Endothelial cell of umbilical vein (primary cell): Measurements from ENCODE around the gene KPTN. TPM values are rescaled to one million over a fixed set of nuclear protein-coding genes. Genes with fewer than 3 reads are reported as not detected.

Experiments used
- BruUV-seq: library from RNA; stranded (reverse); fragments of 400-500 nt; replicated peaks from 2 replicates; lab custom pipeline; 2021; lab: Mats Ljungman, UMichigan
- CTCF ChIA-PET: fragments of 300-600, 350-600 bp; sonication (Branson Sonifier 250); formaldehyde crosslinking; loops from one replicate; lab custom pipeline; 2021; ENCODE audit warnings: antibody characterized with exemption, inconsistent platforms; lab: Charles Lee
- POLR2A ChIA-PET: fragments of 300-600, 350-600 bp; sonication (Branson Sonifier 250); formaldehyde crosslinking; loops from one replicate; lab custom pipeline; 2021; ENCODE audit warnings: antibody characterized with exemption, inconsistent platforms; lab: Charles Lee
- DNase-seq: peaks from one replicate; pipeline ENCODE4 v3.0.0-alpha.2; 2011; ENCODE audit warnings: low read depth, low spot score
- FAIRE-seq: peaks from 2 replicates; lab custom pipeline; 2011; peaks lifted over from hg19 to GRCh38; lab: Jason Lieb, UNC
- H2AFZ ChIP-seq: 2 replicates; pipeline ENCODE4 v1.6.0; 2012; ENCODE audit warnings: low read depth, low read length, control low read depth, inconsistent platforms
- H3K27ac ChIP-seq: 2 replicates; pipeline ENCODE4 v1.5.1; 2011; ENCODE audit warnings: low read depth, mild to moderate bottlenecking, control low read depth, low read length, moderate library complexity; ENCODE audit not compliant: insufficient read depth
- H3K27me3 ChIP-seq, 2 experiments: 2 replicates each; pipeline versions ENCODE4 v1.6.0 to v1.6.1; 2011; ENCODE audit warnings: low read length in 2 of 2, mixed read lengths in 1 of 2; ENCODE audit not compliant: control insufficient read depth in 2 of 2, insufficient read depth in 2 of 2
- H3K36me3 ChIP-seq, 2 experiments: 2 replicates in 1 of 2; 3 replicates in 1 of 2; pipeline ENCODE4 v1.5.1; 2011; ENCODE audit warnings: low read length in 2 of 2, mild to moderate bottlenecking in 1 of 2, moderate library complexity in 1 of 2; ENCODE audit not compliant: control insufficient read depth in 2 of 2, insufficient read depth in 2 of 2; ENCODE audit errors: extremely low read depth in 1 of 2
- H3K4me1 ChIP-seq: 3 replicates; pipeline ENCODE4 v1.5.1; 2011; ENCODE audit warnings: mild to moderate bottlenecking, low read length; ENCODE audit not compliant: control insufficient read depth, insufficient read depth; ENCODE audit errors: extremely low read depth
- H3K4me2 ChIP-seq: 2 replicates; pipeline ENCODE4 v1.6.1; 2011; ENCODE audit warnings: low read length, control low read depth, mixed read lengths; ENCODE audit not compliant: insufficient read depth
- H3K4me3 ChIP-seq, 3 experiments: fragments of 200-600 bp in 1 of 3; sonication (generic), shearing (Covaris generic) in 1 of 3; replicated peaks in 1 of 3; 2 replicates each; pipeline ENCODE4 v1.5.1; 2011 to 2016; ENCODE audit warnings: control low read depth in 3 of 3, low read length in 3 of 3, mild to moderate bottlenecking in 2 of 3, inconsistent platforms in 1 of 3, low read depth in 1 of 3, moderate library complexity in 1 of 3; ENCODE audit not compliant: insufficient read depth in 1 of 3
- H3K79me2 ChIP-seq: 2 replicates; pipeline ENCODE4 v1.6.0; 2012; ENCODE audit warnings: low read length, inconsistent platforms; ENCODE audit not compliant: control insufficient read depth, insufficient read depth
- H3K9ac ChIP-seq: replicated peaks from 2 replicates; pipeline ENCODE3; 2011; ENCODE audit warnings: low read length, control low read depth; ENCODE audit not compliant: insufficient read depth; ENCODE audit errors: extremely low read depth
- H3K9me1 ChIP-seq: replicated peaks from 3 replicates; pipeline ENCODE4 v1.6.0; 2011; ENCODE audit warnings: mild to moderate bottlenecking, low read length; ENCODE audit not compliant: control insufficient read depth, insufficient read depth; ENCODE audit errors: extremely low read depth
- H3K9me3 ChIP-seq: replicated peaks from 2 replicates; pipeline ENCODE4 v1.5.1; 2012; ENCODE audit warnings: low read length, inconsistent platforms; ENCODE audit not compliant: control insufficient read depth, insufficient read depth
- H4K20me1 ChIP-seq: replicated peaks from 2 replicates; pipeline ENCODE3; 2011; ENCODE audit warnings: mild to moderate bottlenecking, low read length; ENCODE audit not compliant: control insufficient read depth, insufficient read depth; ENCODE audit errors: extremely low read depth
- CTCF ChIP-seq, 2 donors: IDR thresholded peaks; 1 replicate in 1 of 2; 2 replicates in 1 of 2; pipeline ENCODE4 v1.5.1; 2011; ENCODE audit warnings: low read length in 2 of 2, mild to moderate bottlenecking in 2 of 2, moderate library complexity in 2 of 2, control low read depth in 1 of 2, inconsistent platforms in 1 of 2, low read depth in 1 of 2; ENCODE audit not compliant: insufficient read depth in 1 of 2; ENCODE audit errors: extremely low read depth in 1 of 2
- EZH2 ChIP-seq: IDR thresholded peaks from 2 replicates; pipeline ENCODE4 v1.6.1; 2012; ENCODE audit warnings: borderline replicate concordance, low read depth, mild to moderate bottlenecking, moderate library complexity, low read length, inconsistent platforms; ENCODE audit not compliant: severe bottlenecking
- FOS ChIP-seq: IDR thresholded peaks from 2 replicates; pipeline ENCODE4 v1.6.1; 2011; ENCODE audit warnings: mild to moderate bottlenecking, low read length, moderate library complexity, borderline replicate concordance; ENCODE audit not compliant: insufficient read depth
- GATA2 ChIP-seq: IDR thresholded peaks from 2 replicates; pipeline ENCODE4 v1.7.0; 2011; ENCODE audit warnings: low read depth, mild to moderate bottlenecking, moderate library complexity, mixed read lengths, low read length; ENCODE audit not compliant: insufficient read length, insufficient read depth
- JUN ChIP-seq: IDR thresholded peaks from 2 replicates; pipeline ENCODE4 v1.6.1; 2011; ENCODE audit warnings: borderline replicate concordance, low read depth; ENCODE audit not compliant: insufficient read length, insufficient read depth
- MAX ChIP-seq: IDR thresholded peaks from 2 replicates; pipeline ENCODE4 v1.6.1; 2011; ENCODE audit not compliant: insufficient read depth, insufficient read length
- MYC ChIP-seq: IDR thresholded peaks from one replicate; pipeline ENCODE4 v1.6.1; 2011; ENCODE audit warnings: mild to moderate bottlenecking, low read depth, low read length
- POLR2A ChIP-seq: IDR thresholded peaks from 2 replicates; pipeline ENCODE4 v1.6.1; 2012; ENCODE audit warnings: low read depth, mild to moderate bottlenecking, control low read depth, low read length
- POLR2AphosphoS5 ChIP-seq: IDR thresholded peaks from 2 replicates; pipeline ENCODE4 v1.6.1; 2012; ENCODE audit warnings: low read depth, mild to moderate bottlenecking, control low read depth, low read length, moderate library complexity; ENCODE audit not compliant: insufficient read depth
- dilution Hi-C: fragments of 300-500 bp; cut with MboI; formaldehyde crosslinking; loops from one replicate; pipeline ENCODE4 v1.15.0; 2019; ENCODE audit warnings: low sequenced_read_pairs; ENCODE audit not compliant: extremely low pct_ligation_motif_present
- intact Hi-C: fragments of 100-400 bp; cut with micrococcal nuclease; formaldehyde crosslinking; loops from one replicate; pipeline ENCODE4 v1.10.0; 2022
- polyA plus RNA-seq, 4 experiments: library from polyadenylated mRNA; depleted of rRNA in 3 of 4; stranded (reverse) in 3 of 4; unstranded in 1 of 4; fragments of >200 nt; gene quantifications; 2 replicates each; pipeline versions ENCODE4 v1.2.1 to v1.2.3, GENCODE V29; 2011 to 2012; ENCODE audit warnings: missing spikeins in 1 of 4
- total RNA-seq: library from RNA; stranded (reverse); gene quantifications from 2 replicates; pipeline ENCODE4 v1.2.3, GENCODE V29; 2021

The KPTN gene
- total and polyA plus RNA-seq, 2 donors (not counting 3 experiments of a cell fraction or from before 2014, with no cell fraction given), result 14.7 to 15.5 TPM

- Histone ChIP-seq H4K20me1 (no peaks in the 10 kb centered on the region), H3K4me1 (peaks cover 10% of the 10 kb centered on the region), H3K27me3 (no peaks in the 10 kb centered on the region), H2AFZ (no peak overlapping the region), H3K27ac (no peak overlapping the region), H3K9me3 (no peaks in the 10 kb centered on the region), H3K4me3 (no peak overlapping the region), H3K9me1 (no peaks in the 10 kb centered on the region), H3K79me2 (peaks cover 15% of the 10 kb centered on the region), H3K9ac (no peak overlapping the region), H3K4me2 (no peak overlapping the region), H3K36me3 (no peaks in the 10 kb centered on the region)
- intact Hi-C loops (no loop called here), dilution Hi-C loops (no loop called here)
- DNase-seq (no peak), FAIRE-seq (no peak)
- POLR2A ChIA-PET, result no interaction called here
- CTCF ChIA-PET, result no interaction called here
- no TSS peak for BruUV-seq
- no peak for TF ChIP-seq CTCF (IDR thresholded peaks at IDR 0.05; ENCODE audit: extremely low read depth in 1 of 2, insufficient read depth in 1 of 2, low read depth in 1 of 2, low read length in 2 of 2)
- no peak for TF ChIP-seq EZH2
- no peak for TF ChIP-seq JUN
- no peak for TF ChIP-seq FOS
- TF ChIP-seq MYC, result no peak
- no peak for TF ChIP-seq MAX
- no peak for TF ChIP-seq POLR2A
- TF ChIP-seq GATA2, result no peak
- TF ChIP-seq POLR2AphosphoS5, result no peak
Measured at GRCh38 chr19:47518139-47518538, 34.1 kb upstream of the KPTN start.
